OCI-LY7 (cell line): ENCODE data around the gene GGT6.

Source experiments
- EZH2phosphoT487 ChIP-seq: fragments of 200-600 bp; sonication (generic); IDR thresholded peaks from 2 replicates; pipeline ENCODE4 v1.6.1; 2018; ENCODE audit warnings: low read depth, borderline replicate concordance, mild to moderate bottlenecking, mixed run types, antibody characterized with exemption, low read length, moderate library complexity, mixed read lengths
- TF ChIP-seq, protein P1 (sequence below): fragments of 200-600 bp; sonication (generic); conservative IDR thresholded peaks from 2 replicates; pipeline ENCODE4 v1.5.1; 2014; ENCODE audit warnings: mild to moderate bottlenecking, antibody characterized with exemption, low read length, moderate library complexity, mixed read lengths

- TF ChIP-seq, protein P1, sequence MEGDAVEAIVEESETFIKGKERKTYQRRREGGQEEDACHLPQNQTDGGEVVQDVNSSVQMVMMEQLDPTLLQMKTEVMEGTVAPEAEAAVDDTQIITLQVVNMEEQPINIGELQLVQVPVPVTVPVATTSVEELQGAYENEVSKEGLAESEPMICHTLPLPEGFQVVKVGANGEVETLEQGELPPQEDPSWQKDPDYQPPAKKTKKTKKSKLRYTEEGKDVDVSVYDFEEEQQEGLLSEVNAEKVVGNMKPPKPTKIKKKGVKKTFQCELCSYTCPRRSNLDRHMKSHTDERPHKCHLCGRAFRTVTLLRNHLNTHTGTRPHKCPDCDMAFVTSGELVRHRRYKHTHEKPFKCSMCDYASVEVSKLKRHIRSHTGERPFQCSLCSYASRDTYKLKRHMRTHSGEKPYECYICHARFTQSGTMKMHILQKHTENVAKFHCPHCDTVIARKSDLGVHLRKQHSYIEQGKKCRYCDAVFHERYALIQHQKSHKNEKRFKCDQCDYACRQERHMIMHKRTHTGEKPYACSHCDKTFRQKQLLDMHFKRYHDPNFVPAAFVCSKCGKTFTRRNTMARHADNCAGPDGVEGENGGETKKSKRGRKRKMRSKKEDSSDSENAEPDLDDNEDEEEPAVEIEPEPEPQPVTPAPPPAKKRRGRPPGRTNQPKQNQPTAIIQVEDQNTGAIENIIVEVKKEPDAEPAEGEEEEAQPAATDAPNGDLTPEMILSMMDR, result peak; percentile 33
- no peak for TF ChIP-seq EZH2phosphoT487
Measured at GRCh38 chr17:4554997-4555799, 5.2 kb downstream of the GGT6 start, which contains the start of gene MYBBP1A.
